ENCODE measurements around the gene HIVEP1. TPM values are rescaled to one million over a fixed set of nuclear protein-coding genes. Genes with fewer than 3 reads are reported as not detected.

HIVEP1 gene
- total RNA-seq, 1 donor from 2014 or later = 22.8 TPM

DNA sequence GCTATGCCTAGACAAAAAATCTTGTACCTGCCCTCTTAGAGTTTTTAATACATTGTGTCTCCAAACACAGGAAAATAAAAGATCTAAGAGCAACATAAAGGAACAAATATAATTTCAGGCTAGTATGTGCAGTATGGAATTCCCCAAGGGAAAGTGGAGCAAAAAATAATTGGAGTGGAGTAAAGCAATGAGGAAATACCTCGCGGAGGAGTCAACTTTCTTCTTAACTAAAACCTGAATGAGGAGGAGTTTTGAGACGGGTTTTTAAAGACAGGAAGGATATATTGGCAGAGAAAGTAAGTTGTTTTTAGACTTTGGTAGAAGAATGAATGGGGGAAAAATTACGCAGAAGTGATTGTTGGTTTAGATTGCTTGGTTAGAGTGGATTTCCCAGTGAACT, 14.0 kb downstream of the HIVEP1 start:
- TF ChIP-seq CTCF (IDR thresholded peaks at IDR 0.05) = no peak
- no peaks in the 10 kb centered on the region for H3K36me3 ChIP-seq
- no peak for DNase-seq
- peak overlapping the region; percentile 12 for H3K27ac ChIP-seq
- ATAC-seq = peak in 1 of 2 donors; percentile 61
- peaks cover 14% of the 10 kb centered on the region for H3K9me3 ChIP-seq
- peaks cover 24% of the 10 kb centered on the region for H3K4me1 ChIP-seq
- intact Hi-C loops (cut with DNase I) = no loop called here
- no peak overlapping the region for H3K4me3 ChIP-seq
- no peaks in the 10 kb centered on the region for H3K27me3 ChIP-seq (ENCODE audit: low read depth)

- H3K27ac ChIP-seq = no peak overlapping the region
- peaks cover 24% of the 10 kb centered on the region for H3K4me1 ChIP-seq
- no peak overlapping the region for H3K4me3 ChIP-seq
- no peaks in the 10 kb centered on the region for H3K36me3 ChIP-seq
- no peak for DNase-seq
- intact Hi-C loops (cut with DNase I) = no loop called here
- H3K9me3 ChIP-seq = peaks cover 14% of the 10 kb centered on the region
- no peaks in the 10 kb centered on the region for H3K27me3 ChIP-seq (ENCODE audit: low read depth)
- no peak for TF ChIP-seq CTCF (IDR thresholded peaks at IDR 0.05)
- ATAC-seq = no peak
These were observed 14.7 kb downstream of the HIVEP1 start for GRCh38 chr6:12026833-12027232.

DNA sequence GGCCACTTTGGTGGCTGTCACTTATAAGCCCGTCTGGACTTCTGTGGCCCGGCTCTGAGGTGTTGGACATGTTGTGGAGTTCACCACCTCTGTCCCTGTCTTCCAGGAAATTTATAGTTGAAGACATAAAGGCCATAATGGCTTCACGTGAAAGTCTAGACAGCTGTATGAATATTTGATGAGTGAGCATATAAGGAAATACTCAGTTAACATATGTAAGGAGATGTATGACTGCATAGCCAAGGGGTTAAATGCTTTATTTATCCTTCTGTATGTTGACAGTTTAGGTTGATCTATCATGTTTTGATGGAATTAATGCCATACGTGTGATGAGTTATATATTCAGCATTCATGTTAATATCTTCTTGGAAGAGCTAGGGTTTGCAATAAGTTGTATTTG, 16.1 kb downstream of the HIVEP1 start:
- intact Hi-C loops (cut with DNase I) = no loop called here
- ATAC-seq (no peak), DNase-seq (no peak)
- H3K4me1 ChIP-seq = peaks cover 30% of the 10 kb centered on the region
- H3K27ac ChIP-seq = no peak overlapping the region
- H3K9me3 ChIP-seq = peaks cover 14% of the 10 kb centered on the region
- H3K27me3 ChIP-seq (ENCODE audit: low read depth) = no peaks in the 10 kb centered on the region
- TF ChIP-seq CTCF (IDR thresholded peaks at IDR 0.05) = no peak
- no peak overlapping the region for H3K4me3 ChIP-seq
- H3K36me3 ChIP-seq = no peaks in the 10 kb centered on the region

GRCh38 chr6:12029979-12030737, 18.0 kb downstream of the HIVEP1 start:
- ATAC-seq (no peak), DNase-seq (no peak)
- H3K4me3 ChIP-seq = no peak overlapping the region
- H3K4me1 ChIP-seq = peaks cover 34% of the 10 kb centered on the region
- no peaks in the 10 kb centered on the region for H3K27me3 ChIP-seq (ENCODE audit: low read depth)
- H3K9me3 ChIP-seq = peaks cover 14% of the 10 kb centered on the region
- no peak overlapping the region for H3K27ac ChIP-seq
- TF ChIP-seq CTCF (IDR thresholded peaks at IDR 0.05) = no peak
- intact Hi-C loops (cut with DNase I) = no loop called here
- H3K36me3 ChIP-seq = no peaks in the 10 kb centered on the region

DNA sequence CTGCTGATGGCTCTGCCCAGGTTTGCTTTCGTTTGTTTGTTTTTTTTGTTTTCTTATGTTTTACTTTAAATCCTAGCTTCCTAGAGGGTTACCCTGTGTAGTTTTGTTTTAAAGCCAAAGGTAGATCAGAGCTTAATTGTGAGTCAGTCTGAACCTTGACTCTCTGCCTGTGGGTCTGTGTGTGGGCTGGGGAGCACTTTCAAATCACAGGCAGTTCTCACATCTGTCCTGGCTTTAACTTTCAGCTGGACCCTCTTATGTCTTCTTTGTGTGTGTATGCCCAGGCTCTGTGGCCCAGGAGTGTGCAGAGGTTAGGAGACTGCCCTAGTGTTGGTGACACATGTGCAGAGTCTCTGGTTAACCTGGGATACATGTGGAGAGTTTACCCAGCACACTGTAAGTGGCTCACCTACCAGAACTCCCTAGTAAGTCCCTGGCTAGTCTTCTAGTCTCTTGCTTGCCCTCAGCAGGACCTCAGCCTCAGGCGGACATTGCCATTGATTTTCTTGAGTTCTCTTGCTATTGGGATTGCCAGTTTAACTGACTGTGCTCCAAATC, 19.0 kb downstream of the HIVEP1 start:
- Histone ChIP-seq H3K4me3 (no peak overlapping the region), H3K36me3 (no peaks in the 10 kb centered on the region), H3K4me1 (peaks cover 25% of the 10 kb centered on the region), H3K27me3 (ENCODE audit: low read depth) (no peaks in the 10 kb centered on the region), H3K9me3 (peaks cover 14% of the 10 kb centered on the region), H3K27ac (no peak overlapping the region)
- no peak for TF ChIP-seq CTCF (IDR thresholded peaks at IDR 0.05)
- intact Hi-C loops (cut with DNase I) = no loop called here
- no peak for DNase-seq
- peak in 1 of 2 donors; percentile 9 for ATAC-seq

Data from lower lobe of right lung (tissue), 2 donors.